BE2C (cell line): ENCODE measurements around the gene FKRP.

ENCODE experiments used
- DNase-seq: peaks from one replicate; pipeline ENCODE4 v3.0.0-alpha.2; 2020
- H3K27me3 ChIP-seq: fragments of 250-450 bp; sonication (Bioruptor Pico); 2 replicates; pipeline ENCODE4 v1.5.1; 2020; ENCODE audit warnings: mild to moderate bottlenecking
- H3K36me3 ChIP-seq: fragments of 250-450 bp; sonication (Bioruptor Pico); 2 replicates; pipeline ENCODE4 v1.5.1; 2020; ENCODE audit warnings: mild to moderate bottlenecking
- H3K4me1 ChIP-seq: fragments of 250-450 bp; sonication (Bioruptor Pico); 2 replicates; pipeline ENCODE4 v1.5.1; 2020
- H3K4me3 ChIP-seq: 2 replicates; pipeline ENCODE4 v1.5.1; 2011; ENCODE audit warnings: low read depth, low read length
- H3K9me3 ChIP-seq: fragments of 250-450 bp; sonication (Bioruptor Pico); 2 replicates; pipeline ENCODE4 v1.5.1; 2020
- TF ChIP-seq, protein P1 (sequence below): IDR thresholded peaks from 2 replicates; pipeline ENCODE4 v1.5.1; 2012; ENCODE audit warnings: mild to moderate bottlenecking, low read depth, low read length

The FKRP gene

DNA sequence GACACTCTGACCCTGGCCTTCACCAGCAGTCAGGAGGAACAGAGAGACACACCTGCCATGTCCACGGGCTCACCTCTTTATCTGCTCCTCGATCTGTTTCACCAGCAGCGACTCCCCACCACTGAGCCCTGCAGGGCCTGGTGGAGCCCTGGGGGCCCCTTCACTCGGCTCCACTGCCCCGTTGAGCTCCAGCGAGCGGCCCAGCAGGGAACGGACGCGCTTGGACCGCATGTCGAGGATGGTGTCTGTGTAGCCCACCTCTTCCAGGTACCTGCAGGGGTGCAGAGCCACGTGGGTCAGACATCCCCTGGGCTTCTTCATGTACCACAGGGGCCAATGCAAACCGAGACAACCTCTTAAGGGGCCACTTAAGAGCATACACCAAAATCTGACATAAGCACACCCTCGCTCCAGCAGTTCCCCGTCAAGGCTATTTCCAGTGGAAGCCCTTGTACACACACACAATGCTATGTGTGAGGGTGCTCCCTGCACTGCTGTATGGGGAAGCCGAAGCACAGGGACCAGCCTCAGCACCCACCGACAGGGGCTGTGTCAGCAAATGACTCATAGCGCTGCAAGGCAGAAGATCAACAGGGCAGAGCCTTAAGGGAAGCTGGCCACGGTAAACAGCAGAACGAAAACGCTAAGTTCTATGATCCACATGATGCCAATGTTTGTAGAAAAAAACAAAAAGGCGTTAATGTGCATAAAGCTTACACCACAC is 12.7 kb upstream of the FKRP start:
- no peak overlapping the region for H3K4me3 ChIP-seq
- peak; percentile 7 for DNase-seq
- no peaks in the 10 kb centered on the region for H3K27me3 ChIP-seq
- TF ChIP-seq, protein P1, sequence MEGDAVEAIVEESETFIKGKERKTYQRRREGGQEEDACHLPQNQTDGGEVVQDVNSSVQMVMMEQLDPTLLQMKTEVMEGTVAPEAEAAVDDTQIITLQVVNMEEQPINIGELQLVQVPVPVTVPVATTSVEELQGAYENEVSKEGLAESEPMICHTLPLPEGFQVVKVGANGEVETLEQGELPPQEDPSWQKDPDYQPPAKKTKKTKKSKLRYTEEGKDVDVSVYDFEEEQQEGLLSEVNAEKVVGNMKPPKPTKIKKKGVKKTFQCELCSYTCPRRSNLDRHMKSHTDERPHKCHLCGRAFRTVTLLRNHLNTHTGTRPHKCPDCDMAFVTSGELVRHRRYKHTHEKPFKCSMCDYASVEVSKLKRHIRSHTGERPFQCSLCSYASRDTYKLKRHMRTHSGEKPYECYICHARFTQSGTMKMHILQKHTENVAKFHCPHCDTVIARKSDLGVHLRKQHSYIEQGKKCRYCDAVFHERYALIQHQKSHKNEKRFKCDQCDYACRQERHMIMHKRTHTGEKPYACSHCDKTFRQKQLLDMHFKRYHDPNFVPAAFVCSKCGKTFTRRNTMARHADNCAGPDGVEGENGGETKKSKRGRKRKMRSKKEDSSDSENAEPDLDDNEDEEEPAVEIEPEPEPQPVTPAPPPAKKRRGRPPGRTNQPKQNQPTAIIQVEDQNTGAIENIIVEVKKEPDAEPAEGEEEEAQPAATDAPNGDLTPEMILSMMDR, result no peak
- no peaks in the 10 kb centered on the region for H3K9me3 ChIP-seq
- H3K36me3 ChIP-seq, result peaks cover 82% of the 10 kb centered on the region
- peaks cover 11% of the 10 kb centered on the region for H3K4me1 ChIP-seq

GRCh38 chr19:46733690-46734292 is 12.1 kb upstream of the FKRP start:
- Histone ChIP-seq H3K9me3 (no peaks in the 10 kb centered on the region), H3K27me3 (no peaks in the 10 kb centered on the region), H3K36me3 (peaks cover 82% of the 10 kb centered on the region), H3K4me1 (peaks cover 11% of the 10 kb centered on the region), H3K4me3 (no peak overlapping the region)
- TF ChIP-seq, protein P1, result no peak
- DNase-seq, result no peak

DNA sequence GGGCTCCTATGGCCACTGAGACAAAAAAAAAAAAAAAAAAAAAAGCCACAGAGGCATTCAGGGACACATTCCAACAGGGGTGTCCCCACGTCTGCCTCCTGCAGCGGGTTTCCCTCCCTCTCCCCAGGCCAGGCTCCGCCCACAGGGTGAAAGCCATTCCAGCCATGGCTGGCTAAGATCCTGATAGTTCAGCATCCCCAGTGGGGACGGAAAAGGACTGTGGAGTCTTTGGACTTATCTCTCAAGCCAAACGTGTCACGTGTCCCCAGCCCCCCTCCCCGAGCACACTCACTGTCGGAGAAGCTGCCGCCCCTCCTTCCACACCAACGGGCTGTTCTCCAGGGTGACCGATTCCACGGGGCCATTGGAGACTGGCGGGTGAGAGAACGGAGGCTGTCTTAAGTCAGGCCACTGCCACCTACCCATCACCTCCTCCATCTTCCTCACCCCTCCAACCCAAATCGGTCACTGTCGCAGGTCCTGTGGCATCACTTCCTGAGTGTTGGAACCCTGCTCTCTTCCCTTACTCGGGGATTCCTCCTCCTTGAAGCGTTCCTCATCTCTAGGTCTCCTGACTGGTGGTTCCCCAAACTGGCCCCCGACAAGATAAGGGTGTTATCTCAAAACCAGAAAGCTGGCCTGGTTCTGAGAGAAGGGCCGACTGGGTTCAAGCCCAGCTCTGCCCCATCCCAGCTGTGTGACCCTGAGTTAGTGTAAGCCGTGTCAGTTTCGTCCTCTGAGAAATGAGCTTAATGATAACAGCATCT is 9.1 kb upstream of the FKRP start:
- Histone ChIP-seq H3K4me1 (peaks cover 11% of the 10 kb centered on the region), H3K9me3 (no peaks in the 10 kb centered on the region), H3K36me3 (peaks cover 79% of the 10 kb centered on the region), H3K4me3 (no peak overlapping the region), H3K27me3 (no peaks in the 10 kb centered on the region)
- peak; percentile 62 for DNase-seq
- TF ChIP-seq, protein P1, result no peak

DNA sequence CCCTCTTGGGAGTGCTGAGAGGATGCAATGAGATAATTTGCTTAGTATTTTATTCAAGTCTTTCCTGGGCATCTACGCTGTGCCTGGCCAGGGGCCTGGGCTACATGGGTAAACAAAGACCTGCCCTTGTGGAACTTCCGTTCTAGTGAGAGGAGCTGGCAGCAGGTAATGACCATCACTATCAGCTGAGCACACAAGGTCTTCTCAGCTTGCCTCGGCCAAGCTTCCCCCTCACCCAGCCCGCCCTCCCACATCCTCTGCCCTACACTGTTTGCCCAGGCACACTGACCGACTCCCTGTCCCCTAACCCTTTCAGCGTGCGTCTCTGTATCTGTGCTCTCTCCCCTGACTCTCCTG is 8.6 kb upstream of the FKRP start:
- DNase-seq, result no peak
- TF ChIP-seq, protein P1, result no peak
- Histone ChIP-seq H3K9me3 (no peaks in the 10 kb centered on the region), H3K4me3 (no peak overlapping the region), H3K4me1 (peaks cover 11% of the 10 kb centered on the region), H3K36me3 (peaks cover 79% of the 10 kb centered on the region), H3K27me3 (no peaks in the 10 kb centered on the region)

GRCh38 chr19:46737761-46738171 is 8.1 kb upstream of the FKRP start:
- no peak for DNase-seq
- H3K36me3 ChIP-seq, result peaks cover 77% of the 10 kb centered on the region
- no peaks in the 10 kb centered on the region for H3K27me3 ChIP-seq
- TF ChIP-seq, protein P1, result no peak
- H3K4me1 ChIP-seq, result peaks cover 11% of the 10 kb centered on the region
- H3K4me3 ChIP-seq, result no peak overlapping the region
- no peaks in the 10 kb centered on the region for H3K9me3 ChIP-seq

DNA sequence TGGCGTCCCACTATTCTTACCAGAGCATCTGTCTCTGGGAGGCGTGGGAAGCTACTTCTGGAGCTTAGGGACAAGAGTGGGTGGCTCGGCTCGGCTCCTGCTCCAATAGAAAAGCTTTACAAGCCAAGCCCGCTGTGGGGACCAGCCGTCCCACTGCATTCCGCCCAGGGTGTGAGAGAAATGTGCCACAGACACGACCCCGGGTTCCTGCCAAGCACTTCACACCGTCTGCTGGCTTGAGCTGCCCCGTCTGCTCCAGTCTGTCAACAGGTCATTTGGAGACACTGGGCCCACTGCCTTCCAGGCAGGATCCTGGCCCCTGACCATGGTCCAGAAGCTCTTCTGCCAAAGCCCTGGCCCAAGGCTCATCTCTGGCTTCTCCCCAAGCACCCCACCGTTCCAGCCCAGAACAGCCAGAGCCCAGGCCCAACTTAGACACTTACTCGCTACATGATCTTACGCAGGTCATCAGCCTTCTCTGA is 6.5 kb upstream of the FKRP start:
- peaks cover 70% of the 10 kb centered on the region for H3K36me3 ChIP-seq
- H3K9me3 ChIP-seq, result no peaks in the 10 kb centered on the region
- no peak for DNase-seq
- no peak overlapping the region for H3K4me3 ChIP-seq
- TF ChIP-seq, protein P1, result no peak
- H3K27me3 ChIP-seq, result no peaks in the 10 kb centered on the region
- H3K4me1 ChIP-seq, result peaks cover 11% of the 10 kb centered on the region
